AG20443 (cell line): ENCODE measurements around the gene PRR23E.

Experiments
- DNase-seq: peaks from one replicate; pipeline ENCODE4 v3.0.0; 2012; ENCODE audit warnings: low spot score, mixed read lengths

Gene PRR23E

GRCh38 chr3:127192576-127193232 is at the start of gene PRR23E:
Gene PRR23E, plus strand, starts transcription at chr3:127193131. Its CDS starts 3,555 bp downstream, at chr3:127196686.
- DNase-seq = no peak

GRCh38 chr3:127143172-127143571 is 49.8 kb upstream of the PRR23E start:
- no peak for DNase-seq

- DNase-seq = no peak
Measured at GRCh38 chr3:127144631-127145030, 48.3 kb upstream of the PRR23E start.

GRCh38 chr3:127145266-127145665 is 47.7 kb upstream of the PRR23E start:
- DNase-seq = no peak

- no peak for DNase-seq
Measured at GRCh38 chr3:127147291-127147885, 45.5 kb upstream of the PRR23E start.

GRCh38 chr3:127149621-127150310 is 43.2 kb upstream of the PRR23E start:
- DNase-seq = no peak

GRCh38 chr3:127150513-127151250 is 42.2 kb upstream of the PRR23E start:
- DNase-seq = no peak

GRCh38 chr3:127151251-127151564 is 41.7 kb upstream of the PRR23E start:
- no peak for DNase-seq

- DNase-seq = no peak
Measured at GRCh38 chr3:127151992-127152650, 40.8 kb upstream of the PRR23E start.

GRCh38 chr3:127152684-127153505 is 40.0 kb upstream of the PRR23E start:
- DNase-seq = no peak

- DNase-seq = no peak
Measured at GRCh38 chr3:127153506-127153815, 39.5 kb upstream of the PRR23E start.

GRCh38 chr3:127156338-127157050 is 36.4 kb upstream of the PRR23E start:
- DNase-seq = no peak

GRCh38 chr3:127157171-127157828 is 35.6 kb upstream of the PRR23E start:
- DNase-seq = no peak

- peak; percentile 80 for DNase-seq
Measured at GRCh38 chr3:127158614-127159229, 34.2 kb upstream of the PRR23E start.

- DNase-seq = no peak
Measured at GRCh38 chr3:127159543-127159942, 33.4 kb upstream of the PRR23E start.

GRCh38 chr3:127161236-127161635 is 31.7 kb upstream of the PRR23E start:
- no peak for DNase-seq

GRCh38 chr3:127161973-127162579 is 30.9 kb upstream of the PRR23E start:
- DNase-seq = no peak

- DNase-seq = no peak
Measured at GRCh38 chr3:127162947-127163645, 29.8 kb upstream of the PRR23E start.

GRCh38 chr3:127164615-127165014 is 28.3 kb upstream of the PRR23E start:
- DNase-seq = no peak
